Kidney (tissue), 14 donors: ENCODE measurements around the gene COIL. TPM values are rescaled to one million over a fixed set of nuclear protein-coding genes. Genes with fewer than 3 reads are reported as not detected.

ENCODE experiments used
- DNase-seq, 5 donors: peaks; one replicate each; pipeline ENCODE4 v3.0.0-alpha.2; 2013 to 2020
- FAIRE-seq: peaks from 2 replicates; lab custom pipeline; 2012; peaks lifted over from hg19 to GRCh38; lab: Jason Lieb, UNC
- H3K27ac ChIP-seq, 2 donors: one replicate each; pipeline ENCODE4 v1.7.0; 2013; ENCODE audit warnings: low read depth in 2 of 2, low read length in 2 of 2, inconsistent platforms in 1 of 2
- H3K27me3 ChIP-seq: one replicate; pipeline ENCODE4 v1.7.1; 2013; ENCODE audit warnings: low read length, inconsistent platforms; ENCODE audit not compliant: control insufficient read depth, insufficient read depth
- H3K36me3 ChIP-seq, 3 donors: one replicate each; pipeline versions ENCODE4 v1.7.0 to v1.7.1; 2013; ENCODE audit warnings: low read length in 3 of 3, control low read depth in 1 of 3, inconsistent platforms in 1 of 3; ENCODE audit not compliant: insufficient read depth in 3 of 3, control insufficient read depth in 2 of 3
- H3K4me1 ChIP-seq, 3 donors: one replicate each; pipeline versions ENCODE4 v1.7.0 to v1.7.1; 2013; ENCODE audit warnings: low read length in 3 of 3, inconsistent platforms in 1 of 3, low read depth in 1 of 3; ENCODE audit not compliant: control insufficient read depth in 2 of 3, insufficient read depth in 2 of 3
- H3K4me3 ChIP-seq, 3 donors: one replicate each; pipeline versions ENCODE4 v1.7.0 to v1.8.1; 2013; ENCODE audit warnings: low read length in 3 of 3, control low read depth in 1 of 3, inconsistent platforms in 1 of 3
- H3K9ac ChIP-seq, 3 donors: one replicate each; pipeline versions ENCODE4 v1.7.0 to v1.7.1; 2013; ENCODE audit warnings: low read length in 3 of 3, control low read depth in 1 of 3, inconsistent platforms in 1 of 3
- H3K9me3 ChIP-seq, 3 donors: one replicate each; pipeline versions ENCODE4 v1.7.0 to v1.7.1; 2013; ENCODE audit warnings: low read length in 3 of 3, control low read depth in 1 of 3, inconsistent platforms in 1 of 3; ENCODE audit not compliant: control insufficient read depth in 2 of 3, insufficient read depth in 1 of 3
- intact Hi-C: fragments of 100-400 bp; cut with DNase I; formaldehyde crosslinking; loops from one replicate; pipeline ENCODE4 v1.11.1; 2022
- polyA plus RNA-seq: library from polyadenylated mRNA; stranded (reverse); fragments of 350-450 nt; fragmentation: Illumina TruSeq; extraction: RNeasy Lipid Tissue Mini Kit (QIAGEN cat#74804); gene quantifications from one replicate; pipeline ENCODE4 v1.2.3, GENCODE V29; 2014; ENCODE audit warnings: low read depth, low replicate concordance; ENCODE audit not compliant: insufficient read depth
- total RNA-seq: library from RNA; stranded (reverse); fragmentation: NEBNext Ultra II Directional; extraction: Animal tissue kit (Norgen Biotek cat#: 25700); gene quantifications from one replicate; pipeline ENCODE4 v1.2.1, GENCODE V29; 2021
- TF ChIP-seq, protein P1 (sequence below): IDR thresholded peaks from 3 replicates; pipeline ENCODE4 v1.5.1; 2012; ENCODE audit warnings: mild to moderate bottlenecking, moderate library complexity, borderline replicate concordance; ENCODE audit not compliant: insufficient read depth; ENCODE audit errors: extremely low read depth
- donor health status: control.
- donor health status: control.
- donor health status: control.
- donor health status: control.
- donor health status: control.
- donor health status: DM: yes; HTN: yes; CAD: no.
- donor health status: Normal renal cell carcinoma (clear cell type).

The COIL gene
- total and polyA plus RNA-seq, 2 donors from 2014 or later, result 8.6 to 14.2 TPM

DNA sequence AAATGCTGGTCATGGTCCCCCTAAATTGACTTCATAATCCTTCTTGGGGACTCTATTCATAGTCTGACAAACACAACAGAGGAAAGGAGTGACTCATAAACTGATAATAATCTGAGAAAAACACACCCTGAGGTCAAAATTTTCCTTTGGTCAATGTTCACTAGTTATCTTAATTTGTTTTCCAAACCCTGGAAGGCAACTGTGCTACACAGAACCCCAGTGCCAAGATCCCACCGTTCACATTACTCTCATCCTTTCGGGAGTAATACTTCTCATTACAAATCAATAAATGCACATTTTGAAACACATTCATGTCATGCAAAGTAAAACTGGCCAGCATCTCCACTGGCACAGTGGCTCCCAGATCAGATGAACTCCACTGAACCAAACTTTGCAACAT is 23.2 kb downstream of the COIL start:
- peaks cover 11 to 16% (median 12%) of the 10 kb centered on the region in 3 donors for H3K36me3 ChIP-seq
- no peak overlapping the region for H3K4me3 ChIP-seq
- TF ChIP-seq, protein P1, sequence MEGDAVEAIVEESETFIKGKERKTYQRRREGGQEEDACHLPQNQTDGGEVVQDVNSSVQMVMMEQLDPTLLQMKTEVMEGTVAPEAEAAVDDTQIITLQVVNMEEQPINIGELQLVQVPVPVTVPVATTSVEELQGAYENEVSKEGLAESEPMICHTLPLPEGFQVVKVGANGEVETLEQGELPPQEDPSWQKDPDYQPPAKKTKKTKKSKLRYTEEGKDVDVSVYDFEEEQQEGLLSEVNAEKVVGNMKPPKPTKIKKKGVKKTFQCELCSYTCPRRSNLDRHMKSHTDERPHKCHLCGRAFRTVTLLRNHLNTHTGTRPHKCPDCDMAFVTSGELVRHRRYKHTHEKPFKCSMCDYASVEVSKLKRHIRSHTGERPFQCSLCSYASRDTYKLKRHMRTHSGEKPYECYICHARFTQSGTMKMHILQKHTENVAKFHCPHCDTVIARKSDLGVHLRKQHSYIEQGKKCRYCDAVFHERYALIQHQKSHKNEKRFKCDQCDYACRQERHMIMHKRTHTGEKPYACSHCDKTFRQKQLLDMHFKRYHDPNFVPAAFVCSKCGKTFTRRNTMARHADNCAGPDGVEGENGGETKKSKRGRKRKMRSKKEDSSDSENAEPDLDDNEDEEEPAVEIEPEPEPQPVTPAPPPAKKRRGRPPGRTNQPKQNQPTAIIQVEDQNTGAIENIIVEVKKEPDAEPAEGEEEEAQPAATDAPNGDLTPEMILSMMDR, result no peak
- no peaks in the 10 kb centered on the region for H3K9me3 ChIP-seq
- H3K4me1 ChIP-seq, result no peaks in the 10 kb centered on the region
- peak overlapping the region in 1 of 2 donors; percentile 36 for H3K27ac ChIP-seq
- DNase-seq, result no peak
- no peak for FAIRE-seq
- no peaks in the 10 kb centered on the region for H3K27me3 ChIP-seq
- intact Hi-C loops, result no loop called here
- no peak overlapping the region for H3K9ac ChIP-seq

DNA sequence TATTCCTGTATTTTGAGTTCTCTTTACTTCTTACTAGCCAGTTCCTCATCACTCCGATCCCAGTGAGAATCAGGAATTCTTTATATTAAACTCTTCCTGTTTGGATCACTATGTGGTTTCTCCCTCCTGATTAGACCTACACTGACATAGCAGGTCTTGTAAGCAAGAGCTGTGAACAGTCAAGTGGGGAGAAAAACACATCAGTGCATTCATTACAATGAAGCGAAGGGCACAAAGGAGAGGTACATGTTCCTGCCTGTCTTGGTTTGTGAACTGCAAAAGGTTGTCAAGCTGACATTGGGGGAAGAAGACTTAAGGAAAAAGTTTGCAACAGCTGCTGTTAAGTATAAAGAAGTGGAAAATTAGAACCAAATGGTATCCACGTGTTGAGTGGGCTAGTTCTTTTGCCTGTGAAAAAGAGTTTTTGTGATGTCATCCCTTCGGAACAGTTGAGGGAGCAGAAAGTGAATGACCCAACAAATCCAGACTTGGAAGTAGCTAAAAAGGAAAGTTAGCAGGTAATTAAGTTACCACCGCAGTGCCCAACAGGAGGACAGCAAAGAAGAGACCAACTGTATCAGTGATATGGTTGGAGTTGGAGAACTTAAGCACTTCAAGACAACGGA is 24.0 kb downstream of the COIL start:
- FAIRE-seq, result no peak
- Histone ChIP-seq H3K4me3 (no peak overlapping the region), H3K4me1 (no peaks in the 10 kb centered on the region), H3K27me3 (no peaks in the 10 kb centered on the region), H3K27ac (no peak overlapping the region), H3K9ac (no peak overlapping the region), H3K9me3 (no peaks in the 10 kb centered on the region), H3K36me3 (peaks cover 11 to 15% (median 12%) of the 10 kb centered on the region in 3 donors)
- intact Hi-C loops, result no loop called here
- TF ChIP-seq, protein P1, result no peak
- DNase-seq, result no peak

DNA sequence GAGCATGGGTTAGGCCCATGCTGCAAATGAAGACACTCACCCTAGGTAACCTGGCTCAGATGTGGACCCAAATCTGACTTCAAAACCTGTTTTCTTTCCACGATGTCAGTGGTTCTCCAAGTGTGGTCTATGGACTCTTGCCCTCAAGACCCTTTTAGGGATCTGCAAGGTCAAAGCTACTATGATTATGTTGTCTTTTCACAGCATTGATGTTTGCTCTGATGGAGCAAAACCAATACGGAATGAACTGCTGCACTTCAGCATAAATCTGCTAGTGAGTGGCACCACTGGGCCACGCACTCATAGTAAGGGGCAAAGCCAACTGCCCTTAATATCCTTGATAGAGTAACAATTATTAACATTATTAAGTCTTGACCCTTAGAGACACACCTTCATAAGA is 25.4 kb downstream of the COIL start:
- FAIRE-seq (no peak), DNase-seq (no peak)
- intact Hi-C loops, result no loop called here
- H3K27ac ChIP-seq, result no peak overlapping the region
- no peaks in the 10 kb centered on the region for H3K4me1 ChIP-seq
- TF ChIP-seq, protein P1, result no peak
- H3K36me3 ChIP-seq, result peaks cover 7 to 12% (median 11%) of the 10 kb centered on the region in 3 donors
- H3K9me3 ChIP-seq, result no peaks in the 10 kb centered on the region
- no peak overlapping the region for H3K4me3 ChIP-seq
- no peak overlapping the region for H3K9ac ChIP-seq
- no peaks in the 10 kb centered on the region for H3K27me3 ChIP-seq
